HUES48 (cell line): ENCODE data around the gene CACNA1I.

Source experiments
- H3K27ac ChIP-seq: one replicate; pipeline ENCODE4 v1.7.0; 2013; ENCODE audit warnings: low read depth, low read length, inconsistent platforms
- H3K27me3 ChIP-seq: 2 replicates; pipeline ENCODE4 v1.6.1; 2013; ENCODE audit warnings: mild to moderate bottlenecking, low read length; ENCODE audit not compliant: control insufficient read depth, insufficient read depth
- H3K36me3 ChIP-seq: 2 replicates; pipeline ENCODE4 v1.6.1; 2013; ENCODE audit warnings: low read length; ENCODE audit not compliant: control insufficient read depth, insufficient read depth
- H3K4me1 ChIP-seq: 2 replicates; pipeline ENCODE4 v1.6.1; 2013; ENCODE audit warnings: mild to moderate bottlenecking, low read length; ENCODE audit not compliant: control insufficient read depth, insufficient read depth
- H3K4me3 ChIP-seq: 2 replicates; pipeline ENCODE4 v1.5.1; 2013; ENCODE audit warnings: mild to moderate bottlenecking, low read depth, low read length
- H3K9ac ChIP-seq: 2 replicates; pipeline ENCODE4 v1.6.1; 2013; ENCODE audit warnings: mild to moderate bottlenecking, low read depth, low read length, moderate library complexity
- H3K9me3 ChIP-seq: 2 replicates; pipeline ENCODE4 v1.6.1; 2013; ENCODE audit warnings: low read length; ENCODE audit not compliant: control insufficient read depth, insufficient read depth

The CACNA1I gene

GRCh38 chr22:39574779-39575551 is 4.4 kb downstream of the CACNA1I start:
- no peak overlapping the region for H3K9ac ChIP-seq
- no peaks in the 10 kb centered on the region for H3K9me3 ChIP-seq
- H3K36me3 ChIP-seq, result no peaks in the 10 kb centered on the region
- H3K4me3 ChIP-seq, result no peak overlapping the region
- H3K4me1 ChIP-seq, result no peaks in the 10 kb centered on the region; the same call in 1 of the 2 replicates
- H3K27me3 ChIP-seq, result no peaks in the 10 kb centered on the region
- no peak overlapping the region for H3K27ac ChIP-seq

- Histone ChIP-seq H3K36me3 (no peaks in the 10 kb centered on the region), H3K4me1 (no peaks in the 10 kb centered on the region; the same call in 1 of the 2 replicates), H3K4me3 (no peak overlapping the region), H3K27me3 (no peaks in the 10 kb centered on the region), H3K9me3 (no peaks in the 10 kb centered on the region), H3K9ac (no peak overlapping the region), H3K27ac (no peak overlapping the region)
Observed at GRCh38 chr22:39575552-39575825, 4.9 kb downstream of the CACNA1I start.

GRCh38 chr22:39576027-39576426 is 5.5 kb downstream of the CACNA1I start:
- Histone ChIP-seq H3K27ac (no peak overlapping the region), H3K4me3 (no peak overlapping the region), H3K36me3 (no peaks in the 10 kb centered on the region), H3K9ac (no peak overlapping the region), H3K27me3 (no peaks in the 10 kb centered on the region), H3K9me3 (no peaks in the 10 kb centered on the region), H3K4me1 (no peaks in the 10 kb centered on the region; the same call in 1 of the 2 replicates)

- Histone ChIP-seq H3K27ac (no peak overlapping the region), H3K9me3 (no peaks in the 10 kb centered on the region), H3K36me3 (no peaks in the 10 kb centered on the region), H3K27me3 (no peaks in the 10 kb centered on the region), H3K4me3 (no peak overlapping the region), H3K4me1 (no peaks in the 10 kb centered on the region; the same call in 1 of the 2 replicates), H3K9ac (no peak overlapping the region)
Observed at GRCh38 chr22:39577366-39577765, 6.8 kb downstream of the CACNA1I start.

GRCh38 chr22:39577900-39578299 is 7.3 kb downstream of the CACNA1I start:
- no peak overlapping the region for H3K27ac ChIP-seq
- H3K4me1 ChIP-seq, result no peaks in the 10 kb centered on the region; the same call in 1 of the 2 replicates
- no peaks in the 10 kb centered on the region for H3K36me3 ChIP-seq
- no peak overlapping the region for H3K9ac ChIP-seq
- no peaks in the 10 kb centered on the region for H3K9me3 ChIP-seq
- H3K4me3 ChIP-seq, result no peak overlapping the region
- no peaks in the 10 kb centered on the region for H3K27me3 ChIP-seq

GRCh38 chr22:39580006-39580441 is 9.5 kb downstream of the CACNA1I start:
- Histone ChIP-seq H3K9me3 (no peaks in the 10 kb centered on the region), H3K36me3 (no peaks in the 10 kb centered on the region)

GRCh38 chr22:39580795-39581194 is 10.2 kb downstream of the CACNA1I start:
- H3K36me3 ChIP-seq, result no peaks in the 10 kb centered on the region
- no peaks in the 10 kb centered on the region for H3K27me3 ChIP-seq
- H3K9me3 ChIP-seq, result no peaks in the 10 kb centered on the region
- H3K27ac ChIP-seq, result no peak overlapping the region
- no peaks in the 10 kb centered on the region; the same call in 1 of the 2 replicates for H3K4me1 ChIP-seq
- H3K9ac ChIP-seq, result no peak overlapping the region
- no peak overlapping the region for H3K4me3 ChIP-seq

More at GRCh38 chr22:39580006-39580441, 9.5 kb downstream of the CACNA1I start:
- Histone ChIP-seq H3K27me3 (no peaks in the 10 kb centered on the region), H3K9ac (no peak overlapping the region), H3K4me3 (no peak overlapping the region), H3K4me1 (no peaks in the 10 kb centered on the region; the same call in 1 of the 2 replicates), H3K27ac (no peak overlapping the region)

- Histone ChIP-seq H3K27ac (no peak overlapping the region), H3K36me3 (no peaks in the 10 kb centered on the region), H3K27me3 (no peaks in the 10 kb centered on the region), H3K4me3 (no peak overlapping the region), H3K4me1 (no peaks in the 10 kb centered on the region; the same call in 1 of the 2 replicates), H3K9ac (no peak overlapping the region), H3K9me3 (no peaks in the 10 kb centered on the region)
Observed at GRCh38 chr22:39581303-39581702, 10.8 kb downstream of the CACNA1I start.

- Histone ChIP-seq H3K4me3 (no peak overlapping the region), H3K27me3 (no peaks in the 10 kb centered on the region), H3K27ac (no peak overlapping the region), H3K9ac (no peak overlapping the region), H3K36me3 (no peaks in the 10 kb centered on the region), H3K4me1 (no peaks in the 10 kb centered on the region; the same call in 1 of the 2 replicates), H3K9me3 (no peaks in the 10 kb centered on the region)
Observed at GRCh38 chr22:39583066-39583667, 12.6 kb downstream of the CACNA1I start.

GRCh38 chr22:39589875-39590274 is 19.3 kb downstream of the CACNA1I start:
- Histone ChIP-seq H3K27ac (no peak overlapping the region), H3K9me3 (no peaks in the 10 kb centered on the region), H3K9ac (no peak overlapping the region), H3K27me3 (no peaks in the 10 kb centered on the region), H3K4me3 (no peak overlapping the region), H3K36me3 (no peaks in the 10 kb centered on the region), H3K4me1 (0 out of 2 replicates have a peak, but pooled peaks cover 2% of the 10 kb centered on the region)
